GM19240 (cell line): Measurements from ENCODE around the gene RNF213.
"Not testable (repeated sequence)": the region's sequence is repeated elsewhere in the genome, so short reads cannot be mapped to it uniquely, and the experiment has no call there.

Experiments
- DNase-seq: peaks from one replicate; pipeline ENCODE4 v3.0.0; 2011; ENCODE audit warnings: low spot score; ENCODE audit not compliant: insufficient read length

RNF213 gene

DNA sequence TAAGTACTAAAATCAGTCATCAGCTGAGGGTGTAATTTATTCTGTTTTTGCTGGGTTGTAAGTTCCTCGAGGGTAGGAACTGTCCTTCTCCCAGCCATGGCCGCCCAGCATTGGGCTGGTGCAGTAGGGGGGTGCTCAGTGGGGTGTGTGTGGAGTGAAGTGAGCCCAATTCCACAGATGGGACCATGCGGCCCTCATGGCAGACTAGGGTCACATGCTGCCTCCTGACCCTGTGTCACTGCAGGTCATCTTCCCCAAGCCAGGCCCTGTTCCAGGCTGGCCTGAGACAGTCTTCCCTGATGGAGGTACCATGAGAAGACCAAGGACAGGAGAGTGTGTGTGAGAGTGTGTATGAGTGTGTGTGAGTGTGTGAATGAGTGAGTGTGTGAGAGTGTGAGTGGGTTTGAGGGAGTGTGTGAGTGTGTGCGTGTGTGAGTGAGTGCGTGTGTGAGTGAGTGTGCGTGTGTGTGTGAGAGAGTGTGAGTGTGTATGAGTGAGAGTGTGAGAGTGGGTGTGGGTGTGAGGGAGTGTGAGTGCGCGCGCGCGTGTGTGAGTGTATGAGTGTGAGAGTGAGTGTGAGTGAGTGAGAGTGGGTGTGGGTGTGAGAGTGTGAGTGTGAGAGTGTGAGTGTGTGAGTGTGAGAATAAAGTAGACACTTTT, 36.7 kb upstream of the RNF213 start:
- no peak for DNase-seq

DNA sequence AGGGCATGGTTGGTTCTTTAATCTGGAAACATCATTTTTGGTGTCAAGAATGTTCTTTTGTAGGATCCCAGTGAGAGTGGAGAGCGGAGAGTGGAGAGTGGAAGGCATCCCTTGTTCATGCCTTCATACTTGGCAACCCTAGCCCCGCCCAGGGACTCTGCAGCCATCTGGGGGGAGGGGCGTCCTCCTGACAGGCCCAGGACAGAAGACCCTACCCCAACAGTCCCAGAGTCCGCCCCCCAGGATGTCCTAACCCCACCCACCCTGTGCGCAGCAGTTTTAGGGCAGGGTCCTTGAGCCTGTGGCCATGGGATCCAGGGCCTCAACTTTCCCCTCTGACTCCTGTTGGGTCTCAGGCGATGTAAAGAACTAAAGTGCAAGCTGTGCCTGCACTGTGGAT, 36.0 kb upstream of the RNF213 start:
- no peak for DNase-seq

DNA sequence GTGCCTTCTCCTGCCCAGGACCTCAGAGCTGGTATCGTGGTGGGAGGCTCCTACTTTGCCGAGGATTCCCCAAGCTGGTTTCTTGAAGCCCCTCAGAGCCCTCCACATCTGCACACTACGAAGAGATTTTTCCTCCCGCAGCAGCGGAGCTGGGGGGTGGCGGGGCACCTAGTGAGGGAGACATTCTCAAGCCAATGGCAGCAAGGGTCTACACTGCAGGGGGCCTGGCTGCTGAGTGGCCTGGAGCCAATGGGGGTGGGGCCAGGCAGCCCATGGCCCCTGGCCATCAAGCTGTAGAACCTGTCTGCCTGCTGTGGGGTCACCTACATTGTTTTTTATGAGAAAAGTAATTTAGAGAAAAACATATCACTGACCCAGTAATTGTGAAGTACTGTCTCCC, 35.4 kb upstream of the RNF213 start:
- no peak for DNase-seq

DNA sequence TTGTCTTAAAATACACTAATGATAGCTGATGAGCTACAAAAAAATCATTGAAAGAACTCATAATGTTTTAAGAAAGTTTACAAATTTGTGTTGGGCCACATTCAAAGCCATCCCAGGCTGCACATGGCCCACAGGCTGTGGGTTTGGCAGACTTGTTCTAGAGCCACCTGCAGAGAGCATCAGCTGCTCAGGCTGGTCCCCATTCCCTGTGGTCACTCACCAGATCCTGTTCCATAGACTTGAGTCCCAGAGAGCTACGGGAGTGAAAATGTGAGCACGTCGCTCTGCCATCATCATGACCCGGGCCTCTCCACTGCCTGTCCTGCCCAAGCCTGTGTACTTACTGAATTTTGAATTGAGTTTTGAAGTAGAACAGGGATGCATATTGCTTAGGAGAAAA, 33.5 kb upstream of the RNF213 start:
- no peak for DNase-seq

DNA sequence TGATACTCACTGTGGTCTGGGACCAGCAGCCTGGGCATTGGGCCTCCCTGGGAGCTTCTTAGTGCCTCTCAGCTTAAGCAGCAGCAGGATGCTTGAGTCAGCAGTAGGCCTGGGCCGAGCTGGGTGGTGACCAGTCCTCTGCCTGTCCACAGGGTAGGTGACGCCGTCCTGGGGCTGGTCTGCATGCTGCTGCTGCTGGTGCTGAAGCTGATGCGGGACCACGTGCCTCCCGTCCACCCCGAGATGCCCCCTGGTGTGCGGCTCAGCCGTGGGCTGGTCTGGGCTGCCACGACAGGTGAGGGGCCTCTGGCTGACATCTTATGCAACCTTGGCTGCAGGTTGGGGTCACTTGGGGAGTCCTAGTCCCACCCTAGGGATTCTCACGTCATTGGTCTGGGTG, 33.0 kb upstream of the RNF213 start:
- DNase-seq: no peak

DNA sequence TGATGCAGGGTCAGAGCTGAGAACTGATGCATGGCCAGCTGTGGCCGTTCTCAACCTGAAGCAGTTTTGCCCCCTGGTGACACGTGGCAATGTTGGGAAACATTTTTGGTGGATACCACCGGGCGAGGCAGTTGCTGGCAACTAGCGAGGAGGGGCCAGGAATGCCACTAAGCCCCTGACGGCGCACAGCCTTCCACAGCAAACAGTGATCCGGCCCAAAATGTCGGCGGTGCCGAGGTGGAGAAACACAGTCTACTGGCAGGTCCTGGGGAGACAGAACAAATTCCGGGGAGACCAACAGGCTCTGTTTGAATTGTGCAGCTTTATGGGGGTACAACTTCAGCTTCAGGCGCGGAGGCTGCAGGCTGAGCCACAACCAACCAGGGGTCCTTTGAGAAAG, 32.2 kb upstream of the RNF213 start:
- DNase-seq: no peak

DNA sequence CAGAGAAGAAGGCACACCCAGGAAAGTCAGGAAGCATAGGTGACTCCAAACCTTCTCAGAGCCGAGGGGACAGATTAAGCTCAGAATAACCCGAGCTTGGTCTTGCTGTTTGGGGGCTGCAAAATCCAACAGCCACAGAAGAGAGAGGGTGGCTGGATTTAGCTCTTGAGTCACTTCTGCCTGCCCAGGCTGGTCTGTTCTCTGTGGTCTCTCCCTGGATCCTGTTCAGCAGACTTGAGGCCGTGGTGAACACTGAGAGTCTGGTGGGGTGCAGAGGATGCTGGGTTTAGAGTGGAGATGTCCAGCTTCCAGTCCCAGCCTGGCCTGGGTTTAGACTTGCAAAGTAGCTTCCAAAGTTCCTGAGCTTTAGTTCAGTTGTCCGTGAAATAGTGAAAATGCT, 31.6 kb upstream of the RNF213 start:
- DNase-seq: no peak

DNA sequence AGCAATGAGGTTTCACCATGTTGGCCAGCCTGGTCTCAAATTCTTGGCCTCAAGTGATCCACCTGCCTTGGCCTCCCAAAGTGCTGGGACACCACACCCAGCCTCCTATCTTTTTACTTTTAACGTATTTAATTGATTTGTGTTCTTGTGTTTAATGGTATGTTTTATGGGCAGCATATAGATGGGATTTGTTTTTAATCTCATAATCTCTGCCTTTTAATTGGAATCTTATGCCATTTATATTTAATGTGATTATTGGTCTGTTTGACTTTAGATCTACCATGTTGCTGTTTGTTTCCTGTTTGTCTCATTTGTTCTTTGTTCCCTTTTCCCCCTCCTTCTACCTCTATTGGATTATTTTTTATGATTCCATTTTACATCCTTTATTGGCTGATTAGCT, 28.2 kb upstream of the RNF213 start:
- DNase-seq: no peak

DNA sequence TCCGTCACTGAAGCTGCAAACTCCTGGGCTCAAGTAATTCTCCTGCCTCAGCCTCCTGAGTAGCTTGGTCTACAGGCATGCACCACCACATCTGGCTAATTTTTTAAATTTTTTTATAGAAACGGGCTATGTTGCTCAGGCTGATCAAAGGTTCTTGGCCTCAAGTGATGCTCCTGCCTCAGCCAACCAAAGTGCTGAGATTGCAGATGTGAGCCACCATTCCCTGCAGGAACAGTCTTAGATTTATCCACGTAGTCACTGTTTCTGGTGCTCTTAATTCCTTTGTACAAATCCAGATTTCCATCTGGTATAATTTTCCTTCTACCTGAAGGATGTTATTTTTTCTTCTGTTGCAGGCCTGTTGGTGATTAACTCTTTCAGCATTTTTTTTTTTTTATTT, 27.4 kb upstream of the RNF213 start:
- no peak for DNase-seq

DNA sequence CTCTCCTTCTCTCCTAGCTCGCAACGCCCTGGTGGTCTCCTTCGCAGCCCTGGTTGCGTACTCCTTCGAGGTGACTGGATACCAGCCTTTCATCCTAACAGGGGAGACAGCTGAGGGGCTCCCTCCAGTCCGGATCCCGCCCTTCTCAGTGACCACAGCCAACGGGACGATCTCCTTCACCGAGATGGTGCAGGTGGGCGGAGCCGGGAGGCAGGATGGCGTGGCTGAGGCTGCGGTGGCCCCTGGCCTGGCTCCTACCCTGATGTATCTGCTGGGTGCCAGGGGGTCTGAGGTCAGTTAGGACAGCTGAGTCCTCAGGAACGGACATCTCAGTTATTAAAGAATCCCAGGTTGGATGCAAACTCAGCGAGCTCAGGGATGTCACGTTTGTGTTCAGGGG, 23.7 kb upstream of the RNF213 start:
- DNase-seq: no peak

DNA sequence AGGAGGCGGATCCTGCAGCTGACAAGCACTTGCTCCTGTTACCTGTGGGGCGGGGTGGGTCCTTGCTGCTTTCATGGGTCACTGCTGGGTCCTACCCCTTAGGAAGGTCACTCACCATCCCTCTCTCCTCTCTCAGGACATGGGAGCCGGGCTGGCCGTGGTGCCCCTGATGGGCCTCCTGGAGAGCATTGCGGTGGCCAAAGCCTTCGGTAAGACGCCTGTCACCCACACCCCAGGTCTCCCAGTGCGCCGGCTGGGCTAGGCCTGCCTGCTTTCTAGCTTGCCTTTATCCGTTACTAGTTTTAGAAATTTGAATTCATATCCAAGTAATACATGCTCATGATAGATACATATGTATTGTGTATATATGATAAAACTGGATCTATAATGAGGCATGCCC, 23.3 kb upstream of the RNF213 start:
- no peak for DNase-seq

DNA sequence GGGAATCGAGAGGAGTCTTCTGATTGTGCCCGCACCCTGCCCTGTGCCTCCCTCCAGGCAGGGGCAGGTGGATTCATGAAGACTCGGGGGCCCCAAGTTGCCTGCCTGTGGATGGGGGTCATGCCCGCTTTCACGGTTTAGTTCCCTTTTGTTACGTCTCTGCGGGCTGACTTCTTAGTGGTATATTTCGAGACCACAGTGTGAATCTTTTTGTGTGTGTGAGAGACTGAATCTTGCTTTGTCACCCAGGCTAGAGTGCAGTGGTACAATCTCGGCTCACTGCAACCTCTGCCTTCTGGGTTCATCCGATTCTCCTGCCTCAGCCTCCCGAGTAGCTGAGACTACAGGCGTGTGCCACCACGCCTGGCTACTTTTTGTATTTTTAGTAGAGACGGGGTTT, 18.1 kb upstream of the RNF213 start:
- no peak for DNase-seq

DNA sequence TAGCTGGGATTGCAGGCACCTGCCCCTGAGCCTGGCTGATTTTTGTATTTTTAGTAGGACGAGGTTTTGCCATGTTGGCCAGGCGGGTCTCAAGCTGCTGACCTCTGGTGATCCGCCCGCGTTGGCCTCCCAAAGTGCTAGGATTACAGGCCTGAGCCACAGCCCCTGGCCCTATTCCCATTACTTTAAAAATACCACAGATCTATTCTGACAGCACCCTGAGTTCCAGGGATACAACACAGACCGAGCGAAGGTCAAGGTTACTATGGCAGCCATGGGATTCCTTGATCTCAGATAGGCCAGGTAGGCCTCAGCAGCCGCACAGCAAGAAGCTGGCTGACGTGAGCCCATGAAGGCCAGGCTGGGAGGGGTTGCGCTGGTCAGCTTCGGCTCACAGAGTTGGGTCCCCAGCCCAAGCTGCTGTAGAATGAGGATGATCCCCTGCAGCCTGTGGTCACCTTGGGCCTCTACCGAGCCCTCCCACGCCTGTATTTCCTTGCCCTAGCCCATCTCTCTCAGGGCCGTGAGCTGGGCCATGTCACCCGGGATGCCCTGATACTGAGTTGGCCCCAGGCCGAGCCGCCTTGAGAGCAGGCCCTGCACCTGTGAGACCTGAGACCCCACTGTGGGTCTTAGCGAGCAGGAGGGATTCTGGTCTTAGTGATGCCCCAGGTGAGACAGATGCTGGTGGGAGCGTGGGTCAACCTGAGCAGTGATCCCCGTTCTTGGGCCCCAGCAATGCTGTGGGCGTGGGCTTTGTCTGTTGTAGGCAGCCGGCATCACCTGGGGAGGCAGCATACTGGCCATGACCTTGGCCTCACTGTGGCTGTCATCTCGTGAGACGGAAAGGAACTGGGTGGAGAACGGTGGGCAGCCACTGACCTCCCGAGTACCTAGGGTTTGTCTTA, 16.9 kb upstream of the RNF213 start:
- DNase-seq: no peak

DNA sequence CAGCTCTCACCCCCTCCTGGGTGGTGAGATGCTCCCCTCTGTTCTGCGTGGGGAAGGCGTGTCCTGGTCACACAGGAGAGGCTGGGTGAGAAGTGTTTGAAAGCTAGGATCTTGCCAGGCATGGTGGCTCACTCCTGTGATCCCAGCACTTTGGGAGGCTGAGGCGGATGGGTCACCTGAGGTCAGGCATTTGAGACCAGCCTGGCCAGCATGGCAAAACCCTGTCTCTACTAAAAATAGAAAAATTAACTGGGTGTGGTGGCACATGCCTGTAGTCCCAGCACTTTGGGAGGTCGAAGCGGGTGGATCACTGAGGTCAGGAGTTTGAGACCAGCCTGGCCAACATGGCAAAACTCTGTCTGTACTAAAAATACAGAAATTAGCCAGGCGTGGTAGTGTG, 16.2 kb upstream of the RNF213 start:
- not testable (repeated sequence) for DNase-seq

DNA sequence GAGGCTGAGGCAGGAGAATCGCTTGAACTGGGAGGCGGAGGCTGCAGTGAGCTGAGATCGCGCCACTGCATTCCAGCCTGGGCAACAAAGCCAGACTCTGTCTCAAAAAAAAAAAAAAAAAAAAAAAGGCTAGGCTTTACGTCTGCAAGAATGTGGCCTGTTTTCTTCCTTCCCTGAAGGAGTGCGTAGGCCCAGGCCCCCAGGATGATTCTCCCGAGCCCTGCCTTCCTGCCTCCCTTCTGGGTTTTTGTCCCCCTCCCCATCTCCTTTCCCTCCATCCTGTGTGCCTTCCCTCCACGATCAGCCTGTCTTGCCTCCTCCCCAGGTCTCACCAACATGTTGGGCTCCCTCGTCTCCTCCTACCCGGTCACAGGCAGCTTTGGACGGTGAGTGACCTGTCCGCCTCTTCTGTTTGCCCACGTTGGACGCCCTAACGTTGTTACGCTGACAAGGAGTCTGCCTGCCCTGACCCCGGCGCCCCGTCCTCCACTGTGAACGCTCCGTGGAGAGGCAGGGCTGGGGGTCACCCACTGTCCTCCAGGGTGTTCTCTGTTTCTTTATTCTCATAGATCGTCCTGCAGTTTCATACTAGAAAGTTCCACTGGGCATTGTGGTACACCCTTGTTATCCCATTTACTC, 15.7 kb upstream of the RNF213 start:
- no peak for DNase-seq

DNA sequence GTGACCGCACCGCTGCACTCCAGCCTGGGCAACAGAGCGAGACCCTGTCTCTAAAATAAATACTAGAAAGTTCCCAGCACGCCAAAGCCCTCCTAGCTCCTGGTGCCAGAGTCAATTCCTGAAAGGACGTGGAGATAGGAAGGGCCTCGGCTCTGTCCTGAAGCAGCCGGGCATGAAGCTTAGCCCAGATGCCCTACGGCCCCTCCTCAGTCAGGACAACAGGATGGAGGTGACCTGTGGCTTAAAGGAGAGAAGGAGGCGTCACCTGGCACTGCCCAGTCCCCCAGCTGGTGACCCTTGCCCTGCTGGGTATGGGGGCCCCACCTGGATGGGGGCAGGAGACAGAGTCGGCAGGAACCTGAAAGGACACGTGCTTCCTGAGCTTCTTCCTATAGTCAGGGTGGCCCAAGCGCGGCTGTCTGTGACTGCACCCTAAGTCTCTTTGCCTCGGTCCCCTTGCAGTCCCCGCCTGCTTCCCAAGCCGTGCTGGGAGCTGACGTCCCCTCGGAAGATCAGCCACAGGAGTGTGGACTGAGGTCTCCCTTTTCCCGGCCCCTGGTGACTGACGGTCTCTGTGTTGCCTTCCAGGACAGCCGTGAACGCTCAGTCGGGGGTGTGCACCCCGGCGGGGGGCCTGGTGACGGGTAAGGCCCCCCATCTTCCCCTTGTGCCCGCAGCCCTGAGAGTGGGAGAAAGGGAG, 14.9 kb upstream of the RNF213 start:
- DNase-seq: no peak

DNA sequence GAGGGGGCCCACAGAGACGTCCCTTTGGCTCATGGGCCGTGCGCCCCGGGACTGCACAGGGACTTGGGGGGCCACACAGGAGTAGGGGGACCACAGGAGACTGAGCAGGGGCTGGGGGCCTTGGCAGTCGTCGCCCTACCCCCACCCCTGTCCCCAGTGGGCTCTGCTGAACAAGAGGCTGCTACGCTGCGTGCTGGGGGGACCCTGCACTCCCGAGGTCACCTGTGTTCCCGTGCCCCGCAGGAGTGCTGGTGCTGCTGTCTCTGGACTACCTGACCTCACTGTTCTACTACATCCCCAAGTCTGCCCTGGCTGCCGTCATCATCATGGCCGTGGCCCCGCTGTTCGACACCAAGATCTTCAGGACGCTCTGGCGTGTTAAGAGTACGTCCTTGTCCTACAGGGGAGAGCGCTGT, 14.4 kb upstream of the RNF213 start:
- DNase-seq: no peak

DNA sequence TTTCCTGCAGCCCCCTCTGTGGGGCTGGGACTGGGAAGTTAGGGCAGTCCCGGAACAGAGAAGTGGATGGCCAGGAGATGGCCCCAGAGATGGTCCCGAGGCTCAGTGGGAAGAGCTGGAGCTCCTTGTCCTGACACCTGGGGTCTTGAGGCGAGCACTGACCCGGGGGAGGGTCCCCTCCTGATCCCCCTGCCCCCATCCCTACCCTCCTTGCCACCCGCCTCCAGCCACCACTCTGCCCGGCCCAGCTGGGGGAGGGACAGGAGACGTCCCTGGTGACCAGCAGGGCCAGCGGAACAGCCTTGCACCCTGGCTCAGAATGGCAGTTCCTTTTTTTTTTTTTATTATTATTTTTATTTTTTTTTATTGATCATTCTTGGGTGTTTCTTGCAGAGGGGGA, 13.9 kb upstream of the RNF213 start:
- no peak for DNase-seq

DNA sequence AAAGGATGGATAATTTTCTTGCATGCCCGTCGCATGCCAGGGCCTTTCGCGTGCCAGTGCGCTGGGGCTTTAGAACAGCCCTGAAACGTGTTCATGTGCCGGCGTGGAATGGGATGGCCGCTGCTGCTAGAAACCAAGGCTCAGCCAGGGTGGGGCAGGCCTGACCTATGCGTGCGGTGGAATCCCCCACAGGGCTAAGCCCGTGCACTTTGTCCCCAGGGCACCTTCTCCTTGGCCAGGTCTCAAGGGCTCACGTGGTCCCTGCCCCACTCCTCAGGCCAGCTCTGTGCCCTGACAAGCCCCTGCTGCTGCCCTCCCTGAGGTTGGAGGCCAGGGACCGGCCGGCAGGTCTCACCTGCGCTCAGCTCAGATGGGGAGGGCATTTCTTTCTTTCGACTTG, 13.1 kb upstream of the RNF213 start:
- DNase-seq: no peak

DNA sequence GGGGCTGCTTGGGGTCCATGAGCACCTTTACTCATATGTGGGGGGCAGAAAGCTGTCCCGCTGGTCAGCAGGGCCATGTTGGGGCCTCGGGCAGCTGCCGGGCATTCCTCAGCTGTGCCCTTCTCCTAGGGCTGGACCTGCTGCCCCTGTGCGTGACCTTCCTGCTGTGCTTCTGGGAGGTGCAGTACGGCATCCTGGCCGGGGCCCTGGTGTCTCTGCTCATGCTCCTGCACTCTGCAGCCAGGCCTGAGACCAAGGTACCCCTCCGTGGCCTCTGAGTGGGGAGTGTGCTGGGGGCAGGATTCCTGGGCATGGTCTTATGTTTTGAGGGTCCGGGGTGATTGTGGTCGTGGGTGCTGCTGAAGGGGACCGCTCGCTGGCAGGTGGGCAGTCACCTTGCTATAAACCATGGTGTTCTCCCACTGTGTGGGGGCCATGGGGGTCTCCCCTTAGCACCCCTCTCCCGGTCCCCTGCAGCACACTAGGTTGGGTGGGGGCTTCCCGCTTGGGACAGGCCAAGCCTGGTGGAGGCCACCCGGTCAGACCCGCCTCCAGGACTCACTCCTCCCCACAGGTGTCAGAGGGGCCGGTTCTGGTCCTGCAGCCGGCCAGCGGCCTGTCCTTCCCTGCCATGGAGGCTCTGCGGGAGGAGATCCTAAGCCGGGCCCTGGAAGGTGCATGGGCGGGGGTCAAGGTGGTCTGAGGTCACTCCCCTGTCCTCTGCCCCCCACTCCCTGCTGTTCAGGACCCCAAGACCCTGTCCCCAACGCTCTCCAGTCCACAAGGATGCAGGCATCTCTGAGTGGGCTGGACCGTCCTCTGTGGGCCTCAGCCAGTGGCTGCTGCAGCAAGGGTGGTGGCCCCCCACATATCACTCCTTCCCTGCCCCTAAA, 12.4 kb upstream of the RNF213 start:
- no peak for DNase-seq
